NT2/D1 (cell line): ENCODE data around the gene LOX.

Experiments
- SUZ12 ChIP-seq: IDR thresholded peaks from 2 replicates; pipeline ENCODE4 v1.6.1; 2011; ENCODE audit not compliant: insufficient read length, insufficient read depth; ENCODE audit errors: extremely low read depth
- YY1 ChIP-seq: IDR thresholded peaks from 2 replicates; pipeline ENCODE4 v1.6.1; 2011; ENCODE audit not compliant: insufficient read length, insufficient read depth
- ZNF274 ChIP-seq: IDR thresholded peaks from 2 replicates; pipeline ENCODE4 v1.6.1; 2011; ENCODE audit warnings: mild to moderate bottlenecking, low read depth, low read length

GRCh38 chr5:122089096-122090013 lies 11.3 kb upstream of the LOX start:
- TF ChIP-seq YY1: no peak
- TF ChIP-seq SUZ12: no peak
- TF ChIP-seq ZNF274: no peak
